GM12878 (cell line): ENCODE results near the gene HSD11B1L. TPM values are rescaled to one million over a fixed set of nuclear protein-coding genes. Genes with fewer than 3 reads are reported as not detected.

Source experiments
- ATAC-seq: fragments of 200-7000 bp; cut with Tn5 transposase; 3 replicates; pipeline ENCODE4 v1.9.1; 2020; ENCODE audit warnings: mild to moderate bottlenecking, moderate library complexity
- BruUV-seq: library from RNA; stranded (reverse); fragments of 400-500 nt; replicated peaks from 2 replicates; lab custom pipeline; 2021; lab: Mats Ljungman, UMichigan
- CTCF ChIA-PET: fragments of 300-600 bp; sonication (Branson Sonifier 250); formaldehyde crosslinking; extraction: SDS; loops from one replicate; lab custom pipeline; 2021; ENCODE audit warnings: inconsistent platforms; lab: Yijun Ruan, JAX
- POLR2A ChIA-PET: fragments of 350-600 bp; formaldehyde crosslinking; extraction: SDS; loops from one replicate; lab custom pipeline; 2021; ENCODE audit warnings: inconsistent platforms; lab: Charles Lee
- RAD21 ChIA-PET: fragments of 300-600 bp; sonication (Branson Sonifier 250); formaldehyde crosslinking; loops from one replicate; lab custom pipeline; 2023; ENCODE audit warnings: antibody characterized with exemption; ENCODE audit not compliant: unreplicated experiment; lab: Charles Lee
- SMC1A ChIA-PET: fragments of 300-600 bp; sonication (Branson Sonifier 250); formaldehyde crosslinking; loops from one replicate; lab custom pipeline; 2023; ENCODE audit not compliant: unreplicated experiment, uncharacterized antibody; lab: Charles Lee
- DNase-seq: peaks from one replicate; pipeline ENCODE4 v3.0.0-alpha.2; 2011; ENCODE audit warnings: low read depth, low spot score
- FAIRE-seq: peaks from 3 replicates; lab custom pipeline; 2011; peaks lifted over from hg19 to GRCh38; lab: Jason Lieb, UNC
- H2AFZ ChIP-seq: 2 replicates; pipeline ENCODE4 v1.6.0; 2011; ENCODE audit warnings: low read depth, low read length, control low read depth; ENCODE audit not compliant: control insufficient read depth
- H3K27ac ChIP-seq: 2 replicates; pipeline ENCODE4 v1.5.1; 2011; ENCODE audit warnings: control low read depth; ENCODE audit not compliant: control insufficient read depth, insufficient read depth
- H3K27me3 ChIP-seq, 2 experiments: replicated peaks in 1 of 2; 2 replicates each; pipeline versions ENCODE4 v1.6.0 to v1.6.1; 2011; ENCODE audit warnings: low read length in 1 of 2; ENCODE audit not compliant: control insufficient read depth in 2 of 2, insufficient read depth in 2 of 2
- H3K36me3 ChIP-seq, 2 experiments: 2 replicates each; pipeline ENCODE4 v1.5.1; 2011; ENCODE audit warnings: low read length in 1 of 2; ENCODE audit not compliant: control insufficient read depth in 2 of 2, insufficient read depth in 2 of 2
- H3K4me1 ChIP-seq: 2 replicates; pipeline ENCODE4 v1.6.1; 2011; ENCODE audit warnings: mild to moderate bottlenecking, low read length, moderate library complexity, mixed read lengths; ENCODE audit not compliant: control insufficient read depth, insufficient read depth
- H3K4me2 ChIP-seq: 2 replicates; pipeline ENCODE4 v1.6.0; 2011; ENCODE audit warnings: control low read depth; ENCODE audit not compliant: control insufficient read depth, insufficient read depth
- H3K4me3 ChIP-seq: fragments of 200-600 bp; sonication (generic); 2 replicates; pipeline ENCODE4 v1.5.1; 2016
- H3K79me2 ChIP-seq: 2 replicates; pipeline ENCODE4 v1.6.0; 2011; ENCODE audit warnings: low read length; ENCODE audit not compliant: control insufficient read depth, insufficient read depth
- H3K9ac ChIP-seq: 2 replicates; pipeline ENCODE4 v1.8.0; 2011; ENCODE audit warnings: low read length, control low read depth, mixed read lengths; ENCODE audit not compliant: control insufficient read depth, insufficient read depth
- H3K9me3 ChIP-seq: replicated peaks from 3 replicates; pipeline ENCODE4 v1.5.1; 2011; ENCODE audit warnings: mild to moderate bottlenecking, low read length; ENCODE audit not compliant: control insufficient read depth, insufficient read depth
- H4K20me1 ChIP-seq: 2 replicates; pipeline ENCODE4 v1.6.0; 2011; ENCODE audit not compliant: control insufficient read depth, insufficient read depth
- CREM ChIP-seq: IDR thresholded peaks from 2 replicates; pipeline ENCODE4 v1.6.1; 2014; ENCODE audit warnings: antibody characterized with exemption, low read depth
- SIN3A ChIP-seq: IDR thresholded peaks from 2 replicates; pipeline ENCODE4 v1.6.1; 2012; ENCODE audit warnings: low read depth, low read length, improper control_type of control experiment
- SMAD1 ChIP-seq: fragments of 450-650 bp; IDR thresholded peaks from 2 replicates; pipeline ENCODE4 v1.6.1; 2018; ENCODE audit warnings: mild to moderate bottlenecking, low read depth; ENCODE audit not compliant: partially characterized antibody
- YBX1 ChIP-seq: fragments of 450-650 bp; IDR thresholded peaks from 2 replicates; pipeline ENCODE4 v1.6.1; 2016; ENCODE audit warnings: antibody characterized with exemption
- ZNF207 ChIP-seq: fragments of 450-650 bp; IDR thresholded peaks from 2 replicates; pipeline ENCODE4 v1.6.1; 2014; ENCODE audit warnings: antibody characterized with exemption, mild to moderate bottlenecking, borderline replicate concordance
- WGBS: methylation state at CpG from one replicate; pipeline ENCODE4 v1.1.6; 2016; ENCODE audit warnings: low lambda C conversion rate; ENCODE audit not compliant: insufficient replicate concordance, insufficient coverage; ENCODE audit errors: missing lambda C conversion rate; 5-methylcytosine and 5-hydroxymethylcytosine counted together
- in situ Hi-C: fragments of 300-500 bp; cut with MboI; formaldehyde crosslinking; loops from 9 replicates; pipeline ENCODE4 v1.14.3; 2018; ENCODE audit warnings: mixed read lengths
- intact Hi-C: fragments of 100-400 bp; cut with micrococcal nuclease; formaldehyde crosslinking; loops from one replicate; pipeline ENCODE4 v1.14.2; 2022; ENCODE audit not compliant: unreplicated experiment
- polyA plus RNA-seq, 11 experiments: library from polyadenylated mRNA; depleted of rRNA in 4 of 11; unstranded in 6 of 11; stranded (reverse) in 5 of 11; fragments of >200 nt; fragmentation: Nextera tagmentation in 4 of 11; fragmentation: Illumina TruSeq in 1 of 11; extraction: Ambion mirVana in 4 of 11; extraction: Trizol in 1 of 11; gene quantifications; 1 replicate in 1 of 11; 2 replicates in 10 of 11; pipeline versions ENCODE4 v1.2.1 to v1.2.3, GENCODE V29; 2011 to 2016; ENCODE audit warnings: inconsistent platforms in 2 of 11, missing spikeins in 2 of 11, low read depth in 1 of 11
- total RNA-seq, 4 experiments: library from RNA; depleted of rRNA in 3 of 4; stranded (reverse); fragments of >200 nt in 3 of 4; fragmentation: Illumina TruSeq in 1 of 4; extraction: Trizol in 1 of 4; gene quantifications; 2 replicates each; pipeline versions ENCODE4 v1.2.1 to v1.2.3, GENCODE V29; 2013 to 2021
- TF ChIP-seq, protein P1 (sequence below): fragments of 450-650 bp; IDR thresholded peaks from 2 replicates; pipeline ENCODE4 v1.6.1; 2016; ENCODE audit warnings: mild to moderate bottlenecking
- TF ChIP-seq, protein P2 (sequence below): fragments of 450-650 bp; IDR thresholded peaks from 2 replicates; pipeline ENCODE4 v1.6.1; 2017; ENCODE audit warnings: mild to moderate bottlenecking, moderate library complexity
- TF ChIP-seq, protein P3 (sequence below): IDR thresholded peaks from 2 replicates; pipeline ENCODE4 v1.6.1; 2011; ENCODE audit warnings: low read depth, low read length, improper control_type of control experiment, borderline replicate concordance

The HSD11B1L gene
- total and polyA plus RNA-seq, 10 of the 15 experiments (the other 5 are each of a cell fraction or from before 2014, with no cell fraction given) = 0.29 to 1.8 (median 1.1) TPM; not detected in 1

DNA sequence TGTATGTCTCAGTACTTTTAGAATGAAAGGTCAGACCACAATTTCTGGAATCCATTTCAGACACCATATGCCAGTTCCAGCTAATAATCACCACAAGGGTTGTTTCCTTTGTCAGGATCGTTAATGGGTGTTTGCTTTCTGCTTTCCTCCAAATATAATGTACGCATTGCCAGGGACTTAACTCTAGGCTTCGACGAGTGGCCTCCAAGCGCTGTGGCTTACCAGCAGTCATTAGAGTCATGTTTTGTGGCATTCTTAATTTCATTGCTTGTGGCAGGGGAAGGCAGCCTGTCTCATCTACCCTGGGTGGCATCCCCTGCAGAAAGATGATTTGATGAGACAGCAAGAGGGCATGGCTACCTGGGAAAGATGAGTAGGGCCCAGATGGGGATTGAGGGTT lies 35.4 kb upstream of the HSD11B1L start:
- Histone ChIP-seq H3K9ac (no peak overlapping the region), H3K36me3 (peaks cover 43 to 67% of the 10 kb centered on the region in 2 experiments), H3K4me1 (no peaks in the 10 kb centered on the region), H3K9me3 (no peaks in the 10 kb centered on the region), H3K4me2 (no peak overlapping the region), H3K27me3 (no peaks in the 10 kb centered on the region), H2AFZ (no peak overlapping the region), H3K4me3 (no peak overlapping the region), H3K27ac (no peak overlapping the region), H3K79me2 (peaks cover 19% of the 10 kb centered on the region), H4K20me1 (peaks cover 13% of the 10 kb centered on the region)
- ATAC-seq (no peak), FAIRE-seq (no peak), DNase-seq (no peak)
- intact Hi-C loops = no loop called here
- in situ Hi-C loops = no loop called here
- RAD21 ChIA-PET = no interaction called here
- BruUV-seq = no TSS peak
- POLR2A ChIA-PET = no interaction called here
- CTCF ChIA-PET = interaction anchor here (0.9 to 1.4 kb wide), 3 partner anchors 12 to 44 kb away, joined by 3 to 5 read pairs (median 3); partner anchors contain the start of gene RPL36
- TF ChIP-seq, protein P1, sequence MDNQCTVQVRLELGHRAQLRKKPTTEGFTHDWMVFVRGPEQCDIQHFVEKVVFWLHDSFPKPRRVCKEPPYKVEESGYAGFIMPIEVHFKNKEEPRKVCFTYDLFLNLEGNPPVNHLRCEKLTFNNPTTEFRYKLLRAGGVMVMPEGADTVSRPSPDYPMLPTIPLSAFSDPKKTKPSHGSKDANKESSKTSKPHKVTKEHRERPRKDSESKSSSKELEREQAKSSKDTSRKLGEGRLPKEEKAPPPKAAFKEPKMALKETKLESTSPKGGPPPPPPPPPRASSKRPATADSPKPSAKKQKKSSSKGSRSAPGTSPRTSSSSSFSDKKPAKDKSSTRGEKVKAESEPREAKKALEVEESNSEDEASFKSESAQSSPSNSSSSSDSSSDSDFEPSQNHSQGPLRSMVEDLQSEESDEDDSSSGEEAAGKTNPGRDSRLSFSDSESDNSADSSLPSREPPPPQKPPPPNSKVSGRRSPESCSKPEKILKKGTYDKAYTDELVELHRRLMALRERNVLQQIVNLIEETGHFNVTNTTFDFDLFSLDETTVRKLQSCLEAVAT = no peak
- TF ChIP-seq ZNF207 (no peak), SMAD1 (no peak), YBX1 (no peak), CREM (no peak), SIN3A (no peak)
- TF ChIP-seq, protein P2, sequence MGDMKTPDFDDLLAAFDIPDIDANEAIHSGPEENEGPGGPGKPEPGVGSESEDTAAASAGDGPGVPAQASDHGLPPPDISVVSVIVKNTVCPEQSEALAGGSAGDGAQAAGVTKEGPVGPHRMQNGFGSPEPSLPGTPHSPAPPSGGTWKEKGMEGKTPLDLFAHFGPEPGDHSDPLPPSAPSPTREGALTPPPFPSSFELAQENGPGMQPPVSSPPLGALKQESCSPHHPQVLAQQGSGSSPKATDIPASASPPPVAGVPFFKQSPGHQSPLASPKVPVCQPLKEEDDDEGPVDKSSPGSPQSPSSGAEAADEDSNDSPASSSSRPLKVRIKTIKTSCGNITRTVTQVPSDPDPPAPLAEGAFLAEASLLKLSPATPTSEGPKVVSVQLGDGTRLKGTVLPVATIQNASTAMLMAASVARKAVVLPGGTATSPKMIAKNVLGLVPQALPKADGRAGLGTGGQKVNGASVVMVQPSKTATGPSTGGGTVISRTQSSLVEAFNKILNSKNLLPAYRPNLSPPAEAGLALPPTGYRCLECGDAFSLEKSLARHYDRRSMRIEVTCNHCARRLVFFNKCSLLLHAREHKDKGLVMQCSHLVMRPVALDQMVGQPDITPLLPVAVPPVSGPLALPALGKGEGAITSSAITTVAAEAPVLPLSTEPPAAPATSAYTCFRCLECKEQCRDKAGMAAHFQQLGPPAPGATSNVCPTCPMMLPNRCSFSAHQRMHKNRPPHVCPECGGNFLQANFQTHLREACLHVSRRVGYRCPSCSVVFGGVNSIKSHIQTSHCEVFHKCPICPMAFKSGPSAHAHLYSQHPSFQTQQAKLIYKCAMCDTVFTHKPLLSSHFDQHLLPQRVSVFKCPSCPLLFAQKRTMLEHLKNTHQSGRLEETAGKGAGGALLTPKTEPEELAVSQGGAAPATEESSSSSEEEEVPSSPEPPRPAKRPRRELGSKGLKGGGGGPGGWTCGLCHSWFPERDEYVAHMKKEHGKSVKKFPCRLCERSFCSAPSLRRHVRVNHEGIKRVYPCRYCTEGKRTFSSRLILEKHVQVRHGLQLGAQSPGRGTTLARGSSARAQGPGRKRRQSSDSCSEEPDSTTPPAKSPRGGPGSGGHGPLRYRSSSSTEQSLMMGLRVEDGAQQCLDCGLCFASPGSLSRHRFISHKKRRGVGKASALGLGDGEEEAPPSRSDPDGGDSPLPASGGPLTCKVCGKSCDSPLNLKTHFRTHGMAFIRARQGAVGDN = no peak
- TF ChIP-seq, protein P3, sequence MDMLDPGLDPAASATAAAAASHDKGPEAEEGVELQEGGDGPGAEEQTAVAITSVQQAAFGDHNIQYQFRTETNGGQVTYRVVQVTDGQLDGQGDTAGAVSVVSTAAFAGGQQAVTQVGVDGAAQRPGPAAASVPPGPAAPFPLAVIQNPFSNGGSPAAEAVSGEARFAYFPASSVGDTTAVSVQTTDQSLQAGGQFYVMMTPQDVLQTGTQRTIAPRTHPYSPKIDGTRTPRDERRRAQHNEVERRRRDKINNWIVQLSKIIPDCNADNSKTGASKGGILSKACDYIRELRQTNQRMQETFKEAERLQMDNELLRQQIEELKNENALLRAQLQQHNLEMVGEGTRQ = no peak
- whole genome bisulfite sequencing = 91% methylated on average over 5 of the region's 5 CpGs
- SMC1A ChIA-PET = no interaction called here
